Testis (tissue), 3 donors: ENCODE measurements around the gene TENT5A. TPM values are rescaled to one million over a fixed set of nuclear protein-coding genes. Genes with fewer than 3 reads are reported as not detected.
"Not testable (repeated sequence)": the region's sequence is repeated elsewhere in the genome, so short reads cannot be mapped to it uniquely, and the experiment has no call there.

Experiments used
- DNase-seq: peaks from one replicate; pipeline ENCODE4 v3.0.0-alpha.2; 2019
- H3K27ac ChIP-seq, 2 donors: fragments of 200-600 bp; sonication (generic); one replicate each; pipeline ENCODE4 v1.5.1; 2019
- H3K27me3 ChIP-seq: fragments of 200-600 bp; sonication (generic); one replicate; pipeline ENCODE4 v1.5.1; 2019
- H3K36me3 ChIP-seq: fragments of 200-600 bp; sonication (generic); one replicate; pipeline ENCODE4 v1.5.1; 2017; ENCODE audit warnings: low read depth; ENCODE audit errors: missing control alignments
- H3K4me1 ChIP-seq: fragments of 200-600 bp; sonication (generic); one replicate; pipeline ENCODE4 v1.5.1; 2019
- H3K4me3 ChIP-seq, 2 donors: fragments of 200-600 bp; sonication (generic); one replicate each; pipeline ENCODE4 v1.5.1; 2017 to 2019
- H3K9me3 ChIP-seq: fragments of 200-600 bp; sonication (generic); one replicate; pipeline ENCODE4 v1.5.1; 2017
- POLR2A ChIP-seq: fragments of 450-650 bp; IDR thresholded peaks from one replicate; pipeline ENCODE4 v1.6.1; 2017; ENCODE audit warnings: antibody characterized with exemption, mild to moderate bottlenecking, moderate library complexity
- WGBS, 2 donors: methylation state at CpG; one replicate each; pipeline ENCODE4 v1.1.5; 2018; 5-methylcytosine and 5-hydroxymethylcytosine counted together
- intact Hi-C: fragments of 100-400 bp; cut with DNase I; formaldehyde crosslinking; loops from one replicate; pipeline ENCODE4 v1.15.1; 2023; ENCODE audit warnings: low total_unique reads
- polyA plus RNA-seq: library from polyadenylated mRNA; stranded (reverse); fragments of 350-450 nt; fragmentation: Illumina TruSeq; extraction: RNeasy Lipid Tissue Mini Kit (QIAGEN cat#74804); gene quantifications from one replicate; pipeline ENCODE4 v1.2.3, GENCODE V29; 2014; ENCODE audit warnings: low read depth, low replicate concordance; ENCODE audit not compliant: insufficient read depth
- total RNA-seq, 2 donors: library from RNA; depleted of rRNA; stranded (reverse); fragments of >200 nt; gene quantifications; one replicate each; pipeline ENCODE4 v1.2.3, GENCODE V29; 2016
- TF ChIP-seq, protein P1 (sequence below), 3 experiments: fragments of 450-650 bp in 2 of 3; fragments of 200-600 bp in 1 of 3; sonication (generic) in 1 of 3; IDR thresholded peaks; one replicate each; pipeline ENCODE4 v1.5.1; 2016 to 2019; ENCODE audit warnings: antibody characterized with exemption in 3 of 3, mild to moderate bottlenecking in 2 of 3, moderate library complexity in 1 of 3

Gene TENT5A
- total and polyA plus RNA-seq, 3 donors from 2014 or later: 7.0 to 9.2 (median 9.2) TPM

- intact Hi-C loops: no loop called here
- Histone ChIP-seq H3K4me3 (no peak overlapping the region), H3K9me3 (no peaks in the 10 kb centered on the region), H3K27me3 (no peaks in the 10 kb centered on the region), H3K27ac (no peak overlapping the region), H3K4me1 (peaks cover 7% of the 10 kb centered on the region), H3K36me3 (no peaks in the 10 kb centered on the region)
- TF ChIP-seq POLR2A: no peak
- WGBS, 2 donors: 85 to 89% methylated on average over 1 of the region's 1 CpG
- no peak for DNase-seq
Observed at GRCh38 chr6:81786150-81786549, 33.7 kb upstream of the TENT5A start.

DNA sequence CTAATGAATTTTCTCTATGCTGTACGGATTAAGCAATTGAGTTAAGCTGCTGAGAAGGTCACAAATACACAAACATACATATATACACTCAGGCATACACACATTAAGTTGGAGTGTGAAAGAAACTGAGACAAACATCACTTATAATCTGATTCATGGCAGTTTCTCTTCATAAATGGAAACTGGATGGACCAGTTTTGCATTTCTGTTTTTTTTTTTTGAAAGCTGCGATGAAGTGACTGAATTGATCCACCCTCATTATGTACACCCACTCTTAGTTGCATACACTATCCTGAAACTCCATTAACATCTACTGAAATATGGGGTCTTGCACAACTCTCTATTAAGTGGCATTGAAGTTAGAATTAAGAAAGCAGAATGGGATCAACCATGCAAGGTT, 32.9 kb upstream of the TENT5A start:
- 92 to 97% methylated on average over 2 of the region's 2 CpGs for WGBS, 2 donors
- H3K9me3 ChIP-seq: no peaks in the 10 kb centered on the region

DNA sequence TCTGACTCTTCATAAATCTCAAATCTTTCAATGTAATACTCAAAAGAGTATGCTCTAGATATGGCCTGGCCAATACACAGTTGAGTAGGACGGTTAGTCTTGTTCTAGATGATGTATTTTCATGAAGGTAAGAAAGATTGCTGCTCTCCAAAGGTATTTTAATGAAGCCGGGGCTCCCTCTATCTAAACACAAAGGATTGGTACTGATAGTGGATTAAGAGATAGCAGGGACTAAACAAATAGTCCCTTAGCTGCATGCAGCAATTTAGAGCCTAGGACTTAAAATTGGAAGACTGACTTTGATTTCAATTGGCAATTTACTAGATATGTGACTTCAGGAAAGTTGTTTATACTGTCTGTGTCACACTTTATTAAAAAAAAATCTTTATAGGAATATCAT, 31.4 kb upstream of the TENT5A start:
- Histone ChIP-seq H3K27me3 (no peaks in the 10 kb centered on the region), H3K9me3 (no peaks in the 10 kb centered on the region), H3K36me3 (no peaks in the 10 kb centered on the region), H3K27ac (no peak overlapping the region), H3K4me1 (peaks cover 7% of the 10 kb centered on the region), H3K4me3 (no peak overlapping the region)
- no peak for TF ChIP-seq POLR2A
- TF ChIP-seq, protein P1, sequence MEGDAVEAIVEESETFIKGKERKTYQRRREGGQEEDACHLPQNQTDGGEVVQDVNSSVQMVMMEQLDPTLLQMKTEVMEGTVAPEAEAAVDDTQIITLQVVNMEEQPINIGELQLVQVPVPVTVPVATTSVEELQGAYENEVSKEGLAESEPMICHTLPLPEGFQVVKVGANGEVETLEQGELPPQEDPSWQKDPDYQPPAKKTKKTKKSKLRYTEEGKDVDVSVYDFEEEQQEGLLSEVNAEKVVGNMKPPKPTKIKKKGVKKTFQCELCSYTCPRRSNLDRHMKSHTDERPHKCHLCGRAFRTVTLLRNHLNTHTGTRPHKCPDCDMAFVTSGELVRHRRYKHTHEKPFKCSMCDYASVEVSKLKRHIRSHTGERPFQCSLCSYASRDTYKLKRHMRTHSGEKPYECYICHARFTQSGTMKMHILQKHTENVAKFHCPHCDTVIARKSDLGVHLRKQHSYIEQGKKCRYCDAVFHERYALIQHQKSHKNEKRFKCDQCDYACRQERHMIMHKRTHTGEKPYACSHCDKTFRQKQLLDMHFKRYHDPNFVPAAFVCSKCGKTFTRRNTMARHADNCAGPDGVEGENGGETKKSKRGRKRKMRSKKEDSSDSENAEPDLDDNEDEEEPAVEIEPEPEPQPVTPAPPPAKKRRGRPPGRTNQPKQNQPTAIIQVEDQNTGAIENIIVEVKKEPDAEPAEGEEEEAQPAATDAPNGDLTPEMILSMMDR (IDR thresholded peaks at IDR 0.05): no peak
- no peak for DNase-seq
- WGBS, 2 donors: 83 to 84% methylated on average over 2 of the region's 2 CpGs
- intact Hi-C loops: no loop called here

More for the DNA sequence above, 32.9 kb upstream of the TENT5A start:
- Histone ChIP-seq H3K4me3 (no peak overlapping the region), H3K27ac (no peak overlapping the region), H3K27me3 (no peaks in the 10 kb centered on the region), H3K4me1 (peaks cover 7% of the 10 kb centered on the region), H3K36me3 (no peaks in the 10 kb centered on the region)
- intact Hi-C loops: no loop called here
- DNase-seq: no peak
- TF ChIP-seq, protein P1 (IDR thresholded peaks at IDR 0.05): no peak
- no peak for TF ChIP-seq POLR2A

DNA sequence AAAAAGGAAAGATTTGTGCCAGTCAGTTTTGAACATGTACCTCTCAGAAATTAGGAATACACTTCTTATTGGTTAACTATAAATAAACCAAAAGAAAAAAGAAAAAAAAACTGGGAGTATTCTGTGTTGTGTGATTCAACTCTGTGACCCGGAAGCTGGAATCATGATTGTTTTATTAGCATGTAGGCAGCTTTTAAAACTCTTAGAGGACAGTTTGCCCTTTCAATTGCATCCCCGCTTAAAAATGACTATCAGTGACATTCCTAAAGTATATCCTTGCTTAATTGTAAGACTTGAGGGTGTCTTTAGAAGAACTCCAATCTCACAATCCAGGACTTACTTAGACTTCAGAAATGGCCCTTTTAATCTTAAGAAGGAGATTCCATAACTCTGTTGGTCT, 29.1 kb upstream of the TENT5A start:
- Histone ChIP-seq H3K36me3 (no peaks in the 10 kb centered on the region), H3K27ac (no peak overlapping the region), H3K4me1 (no peaks in the 10 kb centered on the region), H3K27me3 (no peaks in the 10 kb centered on the region), H3K4me3 (no peak overlapping the region), H3K9me3 (no peaks in the 10 kb centered on the region)
- no peak for DNase-seq
- no peak for TF ChIP-seq POLR2A
- TF ChIP-seq, protein P1 (IDR thresholded peaks at IDR 0.05): no peak
- WGBS, 2 donors: 86 to 97% methylated on average over 2 of the region's 2 CpGs
- intact Hi-C loops: no loop called here

GRCh38 chr6:81777586-81778268, 25.2 kb upstream of the TENT5A start:
- Histone ChIP-seq H3K9me3 (no peaks in the 10 kb centered on the region), H3K27ac (no peak overlapping the region), H3K36me3 (no peaks in the 10 kb centered on the region), H3K4me1 (no peaks in the 10 kb centered on the region), H3K4me3 (no peak overlapping the region), H3K27me3 (no peaks in the 10 kb centered on the region)
- TF ChIP-seq, protein P1 (IDR thresholded peaks at IDR 0.05): no peak
- no peak for TF ChIP-seq POLR2A
- intact Hi-C loops: no loop called here
- no peak for DNase-seq
- 82 to 89% methylated on average over 2 of the region's 2 CpGs for WGBS, 2 donors

- H3K27ac ChIP-seq, H3K4me3 ChIP-seq, H3K36me3 ChIP-seq, DNase-seq, H3K27me3 ChIP-seq, H3K4me1 ChIP-seq, intact Hi-C loops, H3K9me3 ChIP-seq: not testable (repeated sequence)
- 88 to 90% methylated on average over 4 of the region's 4 CpGs for WGBS, 2 donors
Observed at GRCh38 chr6:81776219-81776618, 23.7 kb upstream of the TENT5A start.
